ENCODE measurements around the gene C5orf24.

GRCh38 chr5:134906811-134907210 is 61.0 kb downstream of the C5orf24 start:
- TF ChIP-seq POLR2A (IDR thresholded peaks at IDR 0.05) = no peak
- TF ChIP-seq CTCF (IDR thresholded peaks at IDR 0.05) = no peak

All from Peyer's patch (tissue), 4 donors.